ENCODE measurements around the gene C15orf39.

Gene C15orf39

DNA sequence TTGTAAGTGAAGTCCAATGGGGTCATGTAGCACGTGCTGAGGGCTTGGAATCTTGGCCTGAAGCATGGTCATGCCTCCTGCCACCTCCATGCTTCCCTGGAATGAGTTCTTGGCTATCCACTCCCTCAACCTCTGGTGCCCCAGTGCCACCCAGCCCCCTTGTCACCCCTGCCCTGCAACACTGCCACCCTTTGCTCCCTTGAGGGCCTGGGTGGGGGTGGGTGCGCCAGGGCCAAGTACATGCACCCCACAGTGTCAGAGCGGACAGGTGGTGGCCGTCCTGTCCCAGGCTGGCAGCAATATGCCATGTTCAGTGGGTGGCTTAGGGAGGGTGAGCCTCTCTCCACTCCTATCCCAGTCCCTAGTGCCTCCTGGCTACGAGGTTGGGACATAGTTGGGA, 27.6 kb upstream of the C15orf39 start:
- DNase-seq, result no peak

DNA sequence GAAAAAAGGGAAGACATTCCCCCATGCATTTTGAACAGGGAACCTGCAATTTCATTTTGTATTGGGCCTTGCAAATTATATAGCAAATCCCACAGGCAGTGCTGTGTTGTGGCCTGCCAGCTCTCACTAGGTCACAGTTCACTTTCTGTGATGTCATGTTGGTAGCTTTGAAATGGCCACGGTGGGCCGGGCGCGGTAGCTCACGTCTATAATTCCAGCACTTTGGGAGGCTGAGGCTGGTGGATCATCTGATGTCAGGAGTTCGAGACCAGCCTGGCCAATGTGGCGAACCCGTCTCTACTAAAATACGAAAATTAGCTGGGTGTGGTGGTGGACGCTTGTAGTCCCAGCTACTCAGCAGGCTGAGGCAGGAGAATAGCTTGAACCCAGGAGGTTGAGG, 27.0 kb upstream of the C15orf39 start:
- DNase-seq, result no peak

DNA sequence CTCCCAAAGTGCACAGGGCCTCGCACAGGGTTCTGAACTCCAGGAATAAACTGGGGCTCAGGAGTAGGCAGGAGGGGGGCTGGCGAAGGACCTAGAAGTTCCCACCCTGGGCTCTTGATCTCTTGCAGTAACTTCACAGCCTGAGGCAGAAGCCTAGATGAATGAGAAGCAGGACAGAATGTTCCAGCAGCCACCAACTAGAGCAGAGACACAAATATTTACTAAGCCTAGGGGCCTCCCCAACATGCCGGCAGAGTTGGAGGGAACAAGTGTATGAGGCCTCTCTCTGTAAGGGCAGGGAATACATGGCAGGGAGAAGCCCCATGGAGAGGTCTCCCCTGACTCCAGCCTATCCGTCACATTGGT, 25.3 kb upstream of the C15orf39 start:
- no peak for DNase-seq

DNA sequence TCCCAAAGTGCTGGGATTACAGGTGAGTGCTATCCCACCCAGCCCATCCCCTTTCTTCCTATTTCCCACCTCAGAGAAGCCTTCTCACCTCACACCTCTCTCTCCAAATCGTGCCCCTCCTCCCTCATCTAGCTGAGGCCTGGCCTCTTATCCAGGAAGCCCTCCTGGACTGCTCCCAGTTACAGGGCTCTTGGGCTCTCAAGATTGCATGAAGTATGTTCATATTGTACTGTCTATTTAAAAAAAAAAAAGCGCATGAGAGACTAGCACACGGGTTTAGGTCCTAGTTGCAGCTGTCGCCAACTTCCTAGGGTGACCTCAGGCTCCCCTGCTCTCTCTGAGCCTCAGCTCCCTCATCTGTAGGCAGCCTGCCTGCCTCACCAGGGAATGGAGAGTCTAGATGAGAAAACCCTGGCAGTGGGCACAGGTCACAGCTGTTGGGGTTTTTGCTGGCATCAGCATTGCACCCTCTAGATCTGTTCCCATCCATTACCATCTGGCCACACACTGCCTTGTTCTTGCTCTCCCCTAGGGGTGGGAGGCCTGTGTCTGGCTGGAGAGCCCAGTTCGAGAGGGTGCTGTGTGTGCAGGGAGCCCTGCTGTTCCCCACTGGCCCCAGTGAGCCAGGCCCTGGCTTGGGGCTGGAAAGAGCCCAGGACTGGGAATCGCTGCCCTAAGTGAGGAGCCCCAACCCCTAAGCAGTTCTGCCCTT, 24.2 kb upstream of the C15orf39 start:
- DNase-seq, result no peak

DNA sequence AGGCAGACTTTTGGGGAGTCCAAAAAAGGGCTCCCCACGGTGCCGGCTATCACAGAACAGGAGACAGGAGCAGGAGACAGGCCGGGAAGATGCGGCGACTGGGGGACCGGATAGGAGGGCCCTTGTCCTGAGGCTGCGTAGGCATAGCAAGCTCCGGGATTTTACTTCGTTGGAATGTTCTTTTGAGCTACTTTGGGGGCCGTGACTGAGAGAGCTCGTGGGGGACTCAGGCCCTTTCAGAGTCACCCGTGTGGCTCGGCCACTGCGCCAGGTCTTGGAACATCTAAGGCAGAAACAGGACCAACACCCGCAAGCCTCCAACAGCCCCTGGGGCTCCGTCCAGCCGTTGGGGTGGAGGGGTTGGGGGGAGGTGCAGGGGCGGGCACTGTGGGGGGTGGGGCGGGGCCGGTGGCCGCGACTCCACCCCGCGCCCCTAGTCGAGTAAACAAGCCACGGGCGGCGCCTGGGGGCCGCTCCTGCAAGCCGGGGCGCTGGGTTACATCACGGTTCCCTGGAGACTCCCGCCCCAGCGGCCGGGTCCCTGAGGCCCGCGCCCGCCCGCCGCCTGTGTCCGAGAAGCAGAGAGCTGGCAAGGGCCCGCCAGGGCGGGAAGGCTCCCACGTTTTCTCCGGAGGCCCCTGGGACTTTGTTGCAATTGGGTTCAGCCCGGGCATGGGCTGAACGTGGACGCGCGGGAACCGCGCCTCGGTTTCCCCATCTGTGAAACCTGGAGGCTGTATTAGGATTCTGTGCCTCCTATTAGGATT, 23.3 kb upstream of the C15orf39 start:
- DNase-seq, result no peak

DNA sequence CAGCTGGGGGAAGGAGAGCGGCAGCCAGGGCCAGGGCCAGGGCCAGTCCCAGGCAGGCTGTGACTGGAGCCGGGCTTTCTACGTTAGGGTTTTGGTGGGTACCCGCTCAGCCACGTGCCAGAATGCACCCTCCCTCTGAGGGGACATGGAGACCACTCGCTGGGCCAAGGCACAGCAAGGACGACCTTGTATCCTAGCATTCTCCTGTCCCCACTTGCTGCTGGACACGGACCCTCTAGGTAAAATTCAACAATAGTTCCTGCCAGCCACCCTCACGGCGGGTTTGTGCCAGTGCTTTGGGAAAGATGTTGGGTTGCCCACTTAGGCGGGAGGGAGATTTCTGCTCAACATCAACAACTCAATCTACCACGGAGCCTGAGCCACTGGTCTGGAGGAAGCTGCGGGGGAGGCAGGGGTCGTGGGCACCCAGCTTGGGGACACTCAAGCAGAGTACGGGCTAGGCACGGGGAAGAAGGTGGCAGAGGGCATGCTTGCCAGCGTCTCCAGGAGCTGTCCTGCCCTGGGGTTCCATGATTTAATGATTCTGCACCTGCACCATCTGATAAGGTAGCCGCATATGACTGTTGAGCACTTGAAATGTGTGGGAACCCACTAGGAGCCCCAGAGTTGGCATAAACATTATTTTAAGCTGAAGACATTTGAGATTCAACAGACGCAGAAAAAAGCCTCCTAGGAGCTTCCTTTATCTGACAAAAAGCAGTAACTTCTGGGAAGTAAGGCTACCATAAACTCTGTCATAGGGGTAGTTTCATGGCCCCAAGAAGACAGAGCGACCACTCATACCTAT, 22.5 kb upstream of the C15orf39 start:
- no peak for DNase-seq

DNA sequence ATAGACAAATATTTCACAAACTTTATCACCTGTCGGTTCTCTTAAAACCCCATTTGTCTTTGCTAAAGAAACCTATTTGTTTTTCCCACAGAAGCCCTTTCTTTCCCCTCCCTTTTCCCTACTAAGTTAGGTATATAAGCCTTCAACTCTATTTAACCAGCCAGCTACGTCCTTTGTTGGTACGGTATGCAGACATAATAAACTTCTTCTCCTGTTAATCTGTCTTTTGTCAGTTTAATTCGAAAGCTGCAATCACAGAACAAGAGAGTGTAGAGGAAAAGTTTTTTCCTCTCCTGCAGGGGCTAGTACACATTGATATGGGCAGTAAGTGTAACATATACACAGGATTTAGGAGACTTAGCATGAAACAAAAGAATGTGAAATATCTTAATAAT, 21.9 kb upstream of the C15orf39 start:
- DNase-seq, result no peak

DNA sequence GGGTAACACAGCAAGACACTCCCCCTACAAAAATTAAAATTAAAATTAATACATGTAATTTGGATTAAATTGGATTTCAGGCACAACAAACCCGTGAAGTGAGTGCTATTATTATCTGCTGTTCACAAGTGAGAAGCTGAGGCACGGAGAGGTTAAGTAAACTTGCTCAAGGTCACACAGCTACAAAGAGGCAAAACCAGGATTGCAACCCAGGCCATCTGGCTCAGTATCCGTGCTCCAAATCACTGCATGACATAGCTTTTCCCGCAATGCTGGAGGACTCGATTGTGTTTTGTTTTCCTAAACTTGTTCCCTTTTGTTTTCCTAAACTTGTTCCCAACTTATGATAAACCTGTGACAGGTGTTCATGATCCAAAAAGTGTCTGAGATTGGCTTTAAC, 19.9 kb upstream of the C15orf39 start:
- no peak for DNase-seq

DNA sequence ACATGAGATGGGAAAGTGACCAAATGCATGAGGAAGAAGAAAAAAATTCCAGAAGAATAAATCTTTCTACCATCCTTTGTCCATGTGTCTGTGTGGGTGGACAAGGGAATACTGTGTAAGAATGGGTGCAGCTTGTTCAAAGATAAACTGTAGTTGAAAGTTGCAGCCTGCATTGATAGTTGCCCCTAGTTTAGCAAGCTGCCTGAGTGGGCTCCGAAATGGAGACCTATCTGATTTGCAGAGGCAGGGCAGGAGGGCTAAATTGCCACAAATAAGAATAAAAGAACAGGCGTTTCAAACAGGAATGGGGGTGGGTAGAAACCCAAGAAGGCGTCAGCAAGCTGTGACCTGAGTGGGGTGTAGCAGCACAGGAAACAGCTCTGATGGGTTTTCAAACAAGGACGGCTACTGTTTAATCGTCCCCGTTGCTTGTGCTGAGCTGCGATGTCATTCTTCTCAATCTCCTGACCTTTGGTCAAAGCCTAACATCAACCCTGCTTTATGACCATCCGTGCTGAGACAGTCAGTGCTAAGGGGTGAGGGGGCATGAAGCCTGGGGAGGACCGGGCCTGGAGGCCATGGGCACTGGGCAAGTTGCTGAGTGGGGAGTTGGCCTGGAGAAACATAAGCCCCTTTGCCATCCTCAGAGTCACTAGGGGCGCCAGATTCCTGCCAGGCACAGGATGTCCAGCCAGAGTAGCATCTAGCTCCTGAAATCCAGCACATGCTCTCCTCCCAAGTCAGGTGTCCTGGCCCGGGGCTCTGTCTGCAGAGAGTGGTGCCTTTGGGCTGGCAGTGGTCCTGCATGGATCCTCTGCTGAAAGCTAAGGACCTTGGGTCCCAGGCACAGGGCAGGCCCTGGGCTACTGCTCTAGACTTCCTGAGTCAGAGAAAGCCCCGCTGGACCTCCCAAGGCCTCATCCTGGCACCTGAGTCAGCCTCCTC, 19.2 kb upstream of the C15orf39 start:
- no peak for DNase-seq

DNA sequence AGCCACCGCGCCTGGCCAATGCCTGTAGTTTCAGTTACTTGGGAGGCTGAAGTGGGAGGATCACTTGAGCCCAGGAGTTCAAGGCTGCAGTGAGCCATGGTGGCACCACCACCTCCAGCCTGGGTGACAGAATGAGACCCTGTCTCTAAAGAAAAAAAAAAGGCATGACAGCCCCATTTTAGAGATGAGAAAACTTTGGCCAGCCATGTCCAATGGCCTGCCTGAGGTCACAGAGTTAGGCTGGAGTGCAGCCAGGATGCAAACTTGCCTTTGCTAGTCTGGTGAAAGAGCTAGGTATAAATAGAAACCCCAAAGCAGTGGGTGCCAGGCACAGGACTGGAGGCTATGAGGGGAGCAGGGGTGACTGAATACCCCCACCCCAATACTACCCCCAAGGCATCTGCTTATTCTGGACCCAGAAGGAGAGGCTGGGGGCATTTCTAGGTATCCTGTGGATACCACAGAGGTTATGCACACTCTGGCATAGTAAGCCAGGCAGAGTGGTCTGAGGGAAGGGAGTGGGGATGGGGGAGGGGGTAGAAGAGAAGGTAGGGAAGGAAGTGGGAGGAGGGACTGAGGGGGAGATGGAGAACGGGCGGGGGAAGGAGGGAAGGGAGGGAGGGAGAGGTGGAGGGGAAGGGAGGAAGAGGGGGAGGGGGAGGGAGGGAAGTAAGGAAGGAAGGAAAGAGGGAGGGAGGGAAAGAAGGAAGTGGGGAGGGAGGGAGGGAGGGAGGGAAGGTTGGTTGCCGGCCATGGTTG, 16.2 kb upstream of the C15orf39 start:
- no peak for DNase-seq

DNA sequence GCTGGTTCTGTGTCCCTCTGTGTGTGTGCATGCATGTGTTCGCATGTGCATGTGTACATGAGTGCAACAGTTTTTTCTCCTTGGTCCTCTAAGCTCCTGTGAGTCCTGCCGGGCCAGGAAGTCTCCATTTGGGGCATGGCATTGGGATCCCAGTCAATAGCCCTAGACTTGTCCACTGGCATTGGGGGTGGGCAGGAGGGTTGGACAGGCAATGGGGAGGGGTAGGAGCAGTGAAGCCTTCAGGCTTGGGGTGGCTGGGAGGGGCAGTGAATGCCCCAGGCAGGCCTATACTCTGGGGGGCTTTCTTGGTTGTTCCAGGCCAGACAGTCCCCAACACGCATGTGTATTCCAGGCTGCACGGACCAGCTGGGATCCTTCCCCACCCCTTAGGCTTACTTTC, 15.6 kb upstream of the C15orf39 start:
- DNase-seq, result no peak

DNA sequence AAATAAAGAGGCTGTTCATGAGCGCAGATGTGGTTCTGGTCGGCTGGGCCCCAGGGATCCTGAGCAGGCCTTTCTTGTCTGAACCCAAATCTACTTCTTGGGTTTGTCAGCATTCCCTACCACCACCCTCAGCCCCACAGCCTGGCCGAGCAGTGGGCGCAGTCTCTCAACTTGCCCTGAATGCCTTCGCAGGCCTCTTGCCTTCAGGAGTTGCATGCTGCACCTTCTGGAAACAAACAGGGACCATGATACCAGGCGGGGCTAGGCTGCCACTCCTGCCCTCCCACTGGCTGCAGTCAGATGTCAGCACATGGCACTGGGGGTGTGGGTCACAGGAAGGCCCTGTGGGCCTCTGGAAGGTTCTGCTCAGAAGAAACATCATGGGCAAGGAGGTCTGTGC, 13.2 kb upstream of the C15orf39 start:
- DNase-seq, result no peak

DNA sequence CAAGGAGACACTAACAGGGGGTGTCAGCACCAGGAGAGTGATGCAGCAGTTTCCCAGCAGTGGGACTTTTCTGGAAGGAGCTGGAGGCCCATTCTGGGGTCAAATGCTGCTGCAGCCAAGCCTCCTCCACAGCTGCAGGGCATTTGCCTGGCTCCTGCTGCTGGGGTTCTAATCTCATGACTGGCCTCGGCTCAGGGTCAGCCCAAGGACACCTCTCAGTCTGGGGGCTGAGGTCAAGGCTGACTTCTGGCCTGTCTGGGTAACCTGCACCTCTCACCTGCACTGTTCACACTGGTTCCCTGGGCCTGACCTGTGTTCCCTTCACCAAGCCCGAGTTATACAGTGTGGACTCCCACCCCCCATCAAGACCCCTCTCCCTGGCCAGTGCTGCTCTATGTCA, 10.4 kb upstream of the C15orf39 start:
- DNase-seq, result no peak

DNA sequence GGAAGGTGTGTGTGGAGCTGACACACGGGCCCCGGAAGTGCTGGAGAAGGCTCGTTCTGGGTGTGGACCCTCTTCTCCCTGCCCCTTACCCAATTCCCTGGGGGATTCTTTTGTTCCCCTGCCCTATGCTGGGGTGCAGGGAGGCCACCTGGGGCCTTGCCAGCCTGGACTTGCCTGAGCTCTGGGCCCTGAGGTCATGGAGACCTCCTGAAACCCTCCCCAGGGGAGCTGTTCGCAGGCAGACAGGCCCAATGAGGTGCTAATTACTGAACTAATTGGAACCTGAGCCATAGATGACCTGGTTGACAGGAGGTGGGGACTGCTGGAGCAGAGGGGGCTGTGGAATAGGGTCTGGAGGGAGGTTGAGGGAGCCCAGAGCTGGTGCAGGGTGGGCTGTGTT, 9.4 kb upstream of the C15orf39 start:
- DNase-seq, result no peak

DNA sequence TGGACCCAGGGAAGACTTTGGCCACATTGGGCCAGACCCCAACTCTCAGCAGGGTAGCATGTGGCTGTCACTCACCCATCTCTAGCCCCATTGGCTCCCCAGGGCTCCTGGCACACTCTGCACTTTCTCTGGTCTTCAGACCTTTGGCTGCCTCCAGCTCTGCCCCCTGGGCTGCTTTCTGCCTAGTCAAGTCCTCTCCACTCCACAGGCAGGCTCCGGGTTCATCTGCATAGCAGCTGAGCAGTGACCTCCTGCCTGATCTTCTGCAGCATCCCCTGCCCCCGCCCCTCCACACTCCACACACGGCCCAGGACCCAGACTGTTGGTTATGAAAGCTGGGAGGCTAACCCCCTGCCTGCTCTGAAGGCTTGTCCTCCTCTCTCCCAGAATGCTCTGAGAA, 8.4 kb upstream of the C15orf39 start:
- no peak for DNase-seq

DNA sequence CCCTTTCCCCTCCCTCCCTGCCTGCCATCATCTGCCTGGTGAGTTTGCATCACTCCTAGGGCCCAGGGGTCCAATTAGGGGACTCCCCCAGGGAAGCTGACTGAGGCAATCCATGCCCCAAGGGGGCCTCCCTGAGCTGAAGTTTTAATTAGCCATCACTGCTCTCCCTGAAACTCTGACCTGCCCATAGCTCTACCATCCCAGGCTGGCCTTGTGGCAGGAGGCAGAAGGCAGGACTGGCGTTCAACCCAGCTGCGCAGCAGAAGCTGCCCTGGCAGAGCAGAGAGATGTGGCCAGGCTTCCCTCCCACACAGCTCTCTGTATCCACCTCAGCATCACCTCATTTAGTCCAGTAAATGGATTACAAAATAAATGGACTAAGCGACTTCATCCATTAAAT, 7.7 kb upstream of the C15orf39 start:
- no peak for DNase-seq

DNA sequence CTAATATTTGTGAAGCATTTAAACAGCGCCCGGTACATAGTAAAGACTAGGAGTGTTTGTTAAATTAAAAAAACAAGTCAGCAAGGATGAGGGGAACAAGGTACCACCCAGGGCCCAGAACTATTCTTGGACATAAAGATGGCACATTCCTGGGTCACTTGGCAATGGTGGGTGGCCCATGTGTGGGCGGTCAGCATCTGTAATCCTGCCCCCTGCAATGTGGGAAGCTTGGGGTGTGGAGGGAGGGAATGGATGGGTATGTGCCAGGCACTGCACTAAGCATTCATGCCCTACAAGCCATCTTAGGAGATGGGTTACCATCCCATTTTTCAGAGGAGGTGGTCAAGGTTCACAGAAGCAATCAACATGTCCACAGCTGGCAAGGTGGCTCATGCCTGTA, 7.3 kb upstream of the C15orf39 start:
- no peak for DNase-seq

DNA sequence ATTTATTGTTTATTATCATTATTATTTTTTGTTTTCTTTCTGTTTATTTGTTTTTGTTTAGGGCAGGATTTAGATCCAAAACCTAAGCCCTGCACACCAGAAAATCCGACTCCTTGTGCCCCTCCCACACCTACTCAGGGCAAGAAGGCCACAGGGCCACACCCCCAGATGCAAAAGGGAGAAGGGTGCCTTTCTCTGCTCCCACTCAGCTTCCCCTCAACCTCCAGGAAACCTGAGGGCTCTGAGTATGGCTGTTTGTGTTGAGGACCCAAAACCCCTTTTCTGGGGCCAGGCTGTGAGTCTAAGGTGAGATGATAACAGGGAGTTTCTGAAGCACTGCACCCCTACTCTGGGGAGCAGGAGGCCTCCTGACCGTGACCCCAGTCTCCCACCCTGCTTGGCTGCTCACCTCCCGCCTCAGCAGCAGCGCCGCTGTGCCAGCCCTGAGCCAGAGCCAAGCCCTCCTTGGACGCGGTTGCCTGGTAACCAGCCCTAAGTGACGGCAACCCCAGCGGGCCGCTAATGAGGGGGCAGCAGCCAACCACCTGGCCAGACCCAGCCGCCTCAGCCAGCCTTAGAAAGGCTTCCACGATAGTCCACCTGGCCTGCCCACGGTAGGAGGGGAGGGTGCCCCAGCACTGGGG, 6.4 kb upstream of the C15orf39 start:
- DNase-seq, result no peak

DNA sequence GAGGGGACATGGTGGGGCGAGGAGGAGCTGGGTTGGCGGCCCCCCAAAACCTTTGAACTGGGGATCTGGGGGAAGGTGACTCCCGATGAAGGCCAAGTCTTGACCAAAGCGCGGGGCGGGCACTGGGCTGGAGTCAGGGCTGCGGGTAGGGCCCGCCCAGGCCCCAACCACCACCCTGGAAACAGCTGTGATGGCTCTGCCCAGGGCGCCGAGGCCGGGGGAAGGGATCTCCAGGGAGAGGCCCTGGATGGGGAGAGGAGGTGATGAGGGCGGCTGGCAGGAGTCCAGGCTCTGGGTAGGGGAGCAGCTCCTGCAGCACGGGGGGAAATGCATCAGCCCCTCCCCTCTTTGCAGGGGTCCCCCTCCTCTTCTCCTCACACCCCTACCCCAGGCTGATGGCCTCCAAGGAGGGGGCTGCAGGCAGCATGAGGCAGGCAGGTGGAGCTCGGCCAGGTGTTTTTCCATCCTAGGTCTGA, 5.9 kb upstream of the C15orf39 start:
- no peak for DNase-seq

DNA sequence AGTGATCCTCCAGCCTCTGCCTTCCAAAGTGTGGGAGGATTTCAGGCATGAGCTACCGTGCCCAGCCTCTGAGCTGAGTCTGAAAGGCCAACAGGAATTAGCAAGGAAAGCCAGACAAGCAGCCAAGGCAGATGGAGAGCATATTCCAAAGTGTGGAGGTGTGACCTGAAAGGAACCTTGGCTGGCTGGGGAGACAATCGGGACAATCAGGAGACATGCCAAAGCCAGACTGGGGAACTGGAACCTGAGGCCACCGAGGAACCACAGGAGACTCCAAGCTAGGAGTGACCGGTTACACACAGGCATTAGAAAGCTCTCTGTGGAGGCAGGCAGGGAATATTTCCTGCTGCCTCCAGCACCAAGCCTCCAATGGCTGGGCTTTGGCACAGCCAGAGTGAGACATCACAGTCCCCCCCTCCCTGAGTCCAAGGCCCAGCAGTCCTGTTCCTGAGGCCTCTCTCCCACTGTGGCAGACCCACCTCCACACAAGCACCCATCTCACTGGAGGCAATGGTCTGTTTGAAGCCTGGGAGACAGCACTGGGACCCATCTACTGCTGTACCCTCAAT, 4.5 kb upstream of the C15orf39 start:
- no peak for DNase-seq
